IMR-90 (cell line): ENCODE measurements around the gene SLFN12L. TPM values are rescaled to one million over a fixed set of nuclear protein-coding genes. Genes with fewer than 3 reads are reported as not detected.

Experiments
- ATAC-seq: fragments of 200-7000 bp; cut with Tn5 transposase; 2 replicates; pipeline ENCODE4 v1.9.1; 2020; ENCODE audit warnings: low read depth, mild to moderate bottlenecking, moderate library complexity
- BruUV-seq: library from RNA; stranded (reverse); fragments of 400-500 nt; replicated peaks from 2 replicates; lab custom pipeline; 2021; lab: Mats Ljungman, UMichigan
- CTCF ChIA-PET: fragments of 300-600 bp; formaldehyde crosslinking; extraction: SDS; loops from one replicate; lab custom pipeline; 2021; ENCODE audit warnings: antibody characterized with exemption; lab: Yijun Ruan, JAX
- POLR2A ChIA-PET: fragments of 300-600 bp; sonication (Branson Sonifier 250); formaldehyde crosslinking; loops from one replicate; lab custom pipeline; 2022; ENCODE audit warnings: antibody characterized with exemption; ENCODE audit not compliant: unreplicated experiment; lab: Charles Lee
- DNase-seq: peaks from one replicate; pipeline ENCODE4 v3.0.0; 2013
- H2AFZ ChIP-seq: replicated peaks from 2 replicates; pipeline ENCODE3; 2013; ENCODE audit warnings: low read length, mild to moderate bottlenecking; ENCODE audit not compliant: poor library complexity
- H2AK5ac ChIP-seq: 2 replicates; pipeline ENCODE4 v1.6.1; 2013; ENCODE audit warnings: low read depth, low read length, inconsistent platforms
- H2AK9ac ChIP-seq: replicated peaks from 2 replicates; pipeline ENCODE3; 2013; ENCODE audit warnings: mild to moderate bottlenecking, low read depth, low read length, moderate library complexity; ENCODE audit not compliant: poor library complexity
- H2BK120ac ChIP-seq: 2 replicates; pipeline ENCODE4 v1.6.1; 2013; ENCODE audit warnings: low read depth, low read length, inconsistent platforms
- H2BK15ac ChIP-seq: 3 replicates; pipeline ENCODE4 v1.6.1; 2013; ENCODE audit warnings: low read depth, low read length, inconsistent platforms
- H2BK20ac ChIP-seq: 2 replicates; pipeline ENCODE4 v1.6.1; 2013; ENCODE audit warnings: low read depth, mild to moderate bottlenecking, inconsistent platforms, low read length, moderate library complexity
- H2BK5ac ChIP-seq: 2 replicates; pipeline ENCODE4 v1.6.1; 2013; ENCODE audit warnings: mild to moderate bottlenecking, low read depth, low read length, inconsistent platforms; ENCODE audit not compliant: poor library complexity, severe bottlenecking
- H3K14ac ChIP-seq: replicated peaks from 2 replicates; pipeline ENCODE4 v1.6.1; 2013; ENCODE audit warnings: low read depth, low read length, inconsistent platforms
- H3K18ac ChIP-seq: 2 replicates; pipeline ENCODE4 v1.6.1; 2013; ENCODE audit warnings: low read depth, low read length, control low read depth
- H3K23ac ChIP-seq: 2 replicates; pipeline ENCODE4 v1.6.1; 2013; ENCODE audit warnings: low read depth, low read length, inconsistent platforms
- H3K27ac ChIP-seq: 2 replicates; pipeline ENCODE4 v1.5.1; 2013; ENCODE audit warnings: mild to moderate bottlenecking, control low read depth, low read length; ENCODE audit not compliant: insufficient read depth
- H3K27me3 ChIP-seq: 2 replicates; pipeline ENCODE4 v1.6.1; 2013; ENCODE audit warnings: low read length; ENCODE audit not compliant: control insufficient read depth, insufficient read depth
- H3K36me3 ChIP-seq: 2 replicates; pipeline ENCODE4 v1.6.1; 2013; ENCODE audit warnings: low read length, mixed read lengths; ENCODE audit not compliant: control insufficient read depth, insufficient read depth
- H3K4ac ChIP-seq: 2 replicates; pipeline ENCODE4 v1.6.1; 2013; ENCODE audit warnings: low read depth, low read length, inconsistent platforms
- H3K4me1 ChIP-seq: 2 replicates; pipeline ENCODE4 v1.6.1; 2013; ENCODE audit warnings: low read length, mixed read lengths; ENCODE audit not compliant: control insufficient read depth, insufficient read depth
- H3K4me2 ChIP-seq: 2 replicates; pipeline ENCODE4 v1.6.1; 2013; ENCODE audit warnings: low read depth, mild to moderate bottlenecking, control low read depth, low read length, moderate library complexity
- H3K4me3 ChIP-seq: 2 replicates; pipeline ENCODE4 v1.5.1; 2013; ENCODE audit warnings: low read depth, mild to moderate bottlenecking, control low read depth, low read length, moderate library complexity; ENCODE audit not compliant: insufficient read depth
- H3K56ac ChIP-seq: 2 replicates; pipeline ENCODE4 v1.6.1; 2013; ENCODE audit warnings: low read length, inconsistent platforms; ENCODE audit not compliant: insufficient read depth; ENCODE audit errors: extremely low read depth
- H3K79me1 ChIP-seq, 2 experiments: 2 replicates each; pipeline ENCODE4 v1.6.1; 2013; ENCODE audit warnings: low read length in 2 of 2, inconsistent platforms in 1 of 2, low read depth in 1 of 2
- H3K9ac ChIP-seq: 2 replicates; pipeline ENCODE4 v1.6.1; 2013; ENCODE audit warnings: low read depth, low read length, control low read depth
- H3K9me1 ChIP-seq: 2 replicates; pipeline ENCODE4 v1.6.1; 2013; ENCODE audit warnings: low read length, inconsistent platforms; ENCODE audit not compliant: insufficient read depth
- H3K9me3 ChIP-seq: 2 replicates; pipeline ENCODE4 v1.6.1; 2013; ENCODE audit warnings: low read length; ENCODE audit not compliant: control insufficient read depth, insufficient read depth
- H4K20me1 ChIP-seq: 2 replicates; pipeline ENCODE4 v1.6.1; 2013; ENCODE audit warnings: low read length, inconsistent platforms; ENCODE audit not compliant: insufficient read depth
- H4K5ac ChIP-seq: 2 replicates; pipeline ENCODE4 v1.6.1; 2013; ENCODE audit warnings: mild to moderate bottlenecking, low read depth, low read length, control low read depth
- H4K8ac ChIP-seq, 2 experiments: 2 replicates each; pipeline ENCODE4 v1.6.1; 2013; ENCODE audit warnings: low read depth in 2 of 2, low read length in 2 of 2, control low read depth in 1 of 2, inconsistent platforms in 1 of 2
- H4K91ac ChIP-seq: 2 replicates; pipeline ENCODE4 v1.6.1; 2013; ENCODE audit warnings: low read depth, low read length, inconsistent platforms; ENCODE audit not compliant: insufficient read depth
- ELK1 ChIP-seq: fragments of 150-350 bp; IDR thresholded peaks from 2 replicates; pipeline ENCODE4 v1.6.1; 2016; ENCODE audit warnings: low read depth, mild to moderate bottlenecking, low read length, moderate library complexity, borderline replicate concordance
- FOS ChIP-seq: fragments of 150-350 bp; IDR thresholded peaks from 2 replicates; pipeline ENCODE4 v1.6.1; 2016; ENCODE audit warnings: low read depth, low read length
- RAD21 ChIP-seq: IDR thresholded peaks from 2 replicates; pipeline ENCODE4 v1.6.1; 2012; ENCODE audit warnings: low read length, improper control_type of control experiment
- RCOR1 ChIP-seq: IDR thresholded peaks from 2 replicates; pipeline ENCODE4 v1.6.1; 2012; ENCODE audit warnings: mild to moderate bottlenecking, low read length, improper control_type of control experiment; ENCODE audit not compliant: insufficient replicate concordance
- USF2 ChIP-seq: fragments of 150-350 bp; IDR thresholded peaks from 2 replicates; pipeline ENCODE4 v1.6.1; 2017; ENCODE audit warnings: mild to moderate bottlenecking, antibody characterized with exemption, low read length, low read depth
- WGBS, 2 experiments: methylation state at CpG; one replicate each; pipeline versions ENCODE4 v1.1.5 to v1.1.7; 2013; ENCODE audit warnings: missing lambda C conversion rate in 2 of 2; ENCODE audit not compliant: insufficient read length in 1 of 2; ENCODE audit errors: extremely low coverage in 2 of 2; 5-methylcytosine and 5-hydroxymethylcytosine counted together
- dilution Hi-C: fragments of 300-500 bp; cut with HindIII; formaldehyde crosslinking; loops from one replicate; pipeline ENCODE4 v1.14.3; 2018; ENCODE audit warnings: low sequenced_read_pairs; ENCODE audit not compliant: unreplicated experiment
- in situ Hi-C: fragments of 300-500 bp; cut with MboI; formaldehyde crosslinking; loops from 3 replicates; pipeline ENCODE4 v1.14.3; 2019; ENCODE audit warnings: low sequenced_read_pairs, inconsistent platforms, mixed read lengths
- intact Hi-C: fragments of 100-400 bp; cut with micrococcal nuclease; formaldehyde crosslinking; loops from 2 replicates; pipeline ENCODE4 v1.10.0; 2022
- polyA plus RNA-seq, 3 experiments: library from polyadenylated mRNA; depleted of rRNA; stranded (reverse); fragments of >200 nt; gene quantifications; 2 replicates each; pipeline ENCODE4 v1.2.3, GENCODE V29; 2012; ENCODE audit warnings: low replicate concordance in 1 of 3
- total RNA-seq: library from RNA; depleted of rRNA; stranded (reverse); fragments of >200 nt; gene quantifications from 2 replicates; pipeline ENCODE4 v1.2.3, GENCODE V29; 2012
- TF ChIP-seq, protein P1 (sequence below): conservative IDR thresholded peaks from 2 replicates; pipeline ENCODE4 v1.5.1; 2012; ENCODE audit warnings: mild to moderate bottlenecking, low read depth, low read length, improper control_type of control experiment

The SLFN12L gene
- total and polyA plus RNA-seq, 2 of the 4 experiments (the other 2 are of a cell fraction), result 0.18 TPM; not detected in 1

GRCh38 chr17:35514564-35514963 is 22.9 kb downstream of the SLFN12L start:
- no peak overlapping the region for H3K14ac ChIP-seq
- no peak overlapping the region for H3K9ac ChIP-seq
- no peak overlapping the region for H2BK20ac ChIP-seq
- no peaks in the 10 kb centered on the region for H4K20me1 ChIP-seq
- no peak overlapping the region for H3K4ac ChIP-seq
- no peak overlapping the region for H3K18ac ChIP-seq
- BruUV-seq, result no TSS peak
- no peak overlapping the region for H3K23ac ChIP-seq
- dilution Hi-C loops, result no loop called here
- H3K79me1 ChIP-seq, result no peaks in the 10 kb centered on the region
- H2BK5ac ChIP-seq, result no peak overlapping the region
- no peaks in the 10 kb centered on the region for H3K9me3 ChIP-seq
- CTCF ChIA-PET, result no interaction called here
- no peak overlapping the region for H2AK5ac ChIP-seq
- no peak overlapping the region for H4K8ac ChIP-seq
- WGBS, 2 experiments, result no CpG with 5 or more reads among the region's 2 CpGs
- POLR2A ChIA-PET, result interaction anchor here (0.7 kb wide), 1 partner anchor 27 kb away, joined by 3 read pairs; no protein-coding TSS in a partner anchor
- H3K4me2 ChIP-seq, result no peak overlapping the region
- DNase-seq, result no peak
- H2AFZ ChIP-seq, result no peak overlapping the region
- TF ChIP-seq ELK1 (no peak), FOS (no peak), RAD21 (no peak), USF2 (no peak), RCOR1 (no peak)
- TF ChIP-seq, protein P1, sequence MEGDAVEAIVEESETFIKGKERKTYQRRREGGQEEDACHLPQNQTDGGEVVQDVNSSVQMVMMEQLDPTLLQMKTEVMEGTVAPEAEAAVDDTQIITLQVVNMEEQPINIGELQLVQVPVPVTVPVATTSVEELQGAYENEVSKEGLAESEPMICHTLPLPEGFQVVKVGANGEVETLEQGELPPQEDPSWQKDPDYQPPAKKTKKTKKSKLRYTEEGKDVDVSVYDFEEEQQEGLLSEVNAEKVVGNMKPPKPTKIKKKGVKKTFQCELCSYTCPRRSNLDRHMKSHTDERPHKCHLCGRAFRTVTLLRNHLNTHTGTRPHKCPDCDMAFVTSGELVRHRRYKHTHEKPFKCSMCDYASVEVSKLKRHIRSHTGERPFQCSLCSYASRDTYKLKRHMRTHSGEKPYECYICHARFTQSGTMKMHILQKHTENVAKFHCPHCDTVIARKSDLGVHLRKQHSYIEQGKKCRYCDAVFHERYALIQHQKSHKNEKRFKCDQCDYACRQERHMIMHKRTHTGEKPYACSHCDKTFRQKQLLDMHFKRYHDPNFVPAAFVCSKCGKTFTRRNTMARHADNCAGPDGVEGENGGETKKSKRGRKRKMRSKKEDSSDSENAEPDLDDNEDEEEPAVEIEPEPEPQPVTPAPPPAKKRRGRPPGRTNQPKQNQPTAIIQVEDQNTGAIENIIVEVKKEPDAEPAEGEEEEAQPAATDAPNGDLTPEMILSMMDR, result no peak
- intact Hi-C loops, result no loop called here
- H4K5ac ChIP-seq, result no peak overlapping the region
- peaks cover 13% of the 10 kb centered on the region for H3K27me3 ChIP-seq
- H3K36me3 ChIP-seq, result no peaks in the 10 kb centered on the region
- no peak overlapping the region for H4K91ac ChIP-seq
- no peak overlapping the region for H3K4me3 ChIP-seq
- H2BK15ac ChIP-seq, result no peak overlapping the region
- in situ Hi-C loops, result no loop called here
- H2AK9ac ChIP-seq, result no peak overlapping the region
- H3K27ac ChIP-seq, result no peak overlapping the region
- H3K9me1 ChIP-seq, result no peaks in the 10 kb centered on the region
- no peak overlapping the region for H2BK120ac ChIP-seq
- ATAC-seq, result no peak
- H3K56ac ChIP-seq, result no peak overlapping the region
- H3K4me1 ChIP-seq, result no peaks in the 10 kb centered on the region
